ENCODE results near the gene GNAS-AS1.

- TF ChIP-seq YY1 (IDR thresholded peaks at IDR 0.05; ENCODE audit: insufficient read depth, insufficient read length) = no peak
- TF ChIP-seq SUZ12 (IDR thresholded peaks at IDR 0.05; ENCODE audit: extremely low read depth, insufficient read depth, insufficient read length) = no peak
These were observed 3.4 kb upstream of the GNAS-AS1 start for GRCh38 chr20:58853976-58854637.

Data from NT2/D1 (cell line).